GM15510 (cell line): ENCODE data around the gene ATPAF1.

Experiments used
- POLR2A ChIP-seq: IDR thresholded peaks from 3 replicates; pipeline ENCODE4 v1.6.1; 2011; ENCODE audit warnings: borderline replicate concordance; ENCODE audit not compliant: insufficient read length; ENCODE audit errors: extremely low read depth

Gene ATPAF1

GRCh38 chr1:46616277-46617107 lies 51.7 kb downstream of the ATPAF1 start, which contains the start of gene MOB3C:
MOB3C (minus strand) TSS chr1:46616811; CDS start chr1:46613321, 3,490 bp downstream.
- peak; percentile 69 for TF ChIP-seq POLR2A

GRCh38 chr1:46615735-46616134 lies 52.4 kb downstream of the ATPAF1 start:
- no peak for TF ChIP-seq POLR2A

GRCh38 chr1:46615088-46615487 lies 53.1 kb downstream of the ATPAF1 start:
- no peak for TF ChIP-seq POLR2A

GRCh38 chr1:46614604-46614984 lies 53.6 kb downstream of the ATPAF1 start:
- no peak for TF ChIP-seq POLR2A

- no peak for TF ChIP-seq POLR2A
Measured at GRCh38 chr1:46613661-46614603, 54.2 kb downstream of the ATPAF1 start.

GRCh38 chr1:46612937-46613660 lies 55.1 kb downstream of the ATPAF1 start:
- no peak for TF ChIP-seq POLR2A

- no peak for TF ChIP-seq POLR2A
Measured at GRCh38 chr1:46611691-46612221, 56.4 kb downstream of the ATPAF1 start.

GRCh38 chr1:46607345-46608130 lies 60.6 kb downstream of the ATPAF1 start:
- no peak for TF ChIP-seq POLR2A

GRCh38 chr1:46606255-46606965 lies 61.8 kb downstream of the ATPAF1 start:
- no peak for TF ChIP-seq POLR2A

- no peak for TF ChIP-seq POLR2A
Measured at GRCh38 chr1:46605232-46605631, 62.9 kb downstream of the ATPAF1 start.

GRCh38 chr1:46603858-46604549 lies 64.2 kb downstream of the ATPAF1 start, which contains the start of gene MKNK1:
MKNK1 (minus strand) TSS chr1:46604268; CDS start chr1:46583327, 20,941 bp downstream.
- peak; percentile 97 for TF ChIP-seq POLR2A

- TF ChIP-seq POLR2A, result no peak
Measured at GRCh38 chr1:46603481-46603857, 64.7 kb downstream of the ATPAF1 start.

GRCh38 chr1:46601257-46602007 lies 66.7 kb downstream of the ATPAF1 start:
- TF ChIP-seq POLR2A, result no peak
